K562 (cell line): ENCODE results near the gene TM7SF3. TPM values are rescaled to one million over a fixed set of nuclear protein-coding genes. Genes with fewer than 3 reads are reported as not detected.

Experiments used
- ATAC-seq: fragments of 200-7000 bp; cut with Tn5 transposase; 3 replicates; pipeline ENCODE4 v1.9.1; 2020; ENCODE audit warnings: moderate library complexity
- BruUV-seq: library from RNA; stranded (reverse); fragments of 400-500 nt; replicated peaks from 2 replicates; lab custom pipeline; 2021; lab: Mats Ljungman, UMichigan
- CTCF ChIA-PET: fragments of 300-600 bp; formaldehyde crosslinking; extraction: SDS; loops from one replicate; lab custom pipeline; 2021; ENCODE audit warnings: low intra/inter-chr PET ratio; lab: Yijun Ruan, JAX
- POLR2A ChIA-PET: fragments of 300-600, 350-650 bp; sonication (Branson Sonifier 250); formaldehyde crosslinking; extraction: SDS; loops from one replicate; lab custom pipeline; 2021; ENCODE audit warnings: antibody characterized with exemption, inconsistent platforms; lab: Yijun Ruan, JAX
- DNase-seq, 4 experiments: peaks; one replicate each; pipeline versions ENCODE4 v3.0.0 to v3.0.0-alpha.2; 2011 to 2018; ENCODE audit warnings: low spot score in 3 of 4, mixed read lengths in 3 of 4; ENCODE audit errors: extremely low read depth in 1 of 4
- FAIRE-seq: peaks from 2 replicates; lab custom pipeline; 2011; peaks lifted over from hg19 to GRCh38; lab: Jason Lieb, UNC
- H2AFZ ChIP-seq: 2 replicates; pipeline ENCODE4 v1.6.0; 2011; ENCODE audit warnings: low read depth, low read length, control low read depth, inconsistent platforms
- H3K27ac ChIP-seq: fragments of 200-600 bp; 3 replicates; pipeline ENCODE4 v1.8.0; 2011; ENCODE audit warnings: low read depth, mild to moderate bottlenecking, control low read depth, inconsistent platforms, low read length, moderate library complexity, mixed read lengths; ENCODE audit errors: extremely low read depth
- H3K27me3 ChIP-seq, 2 experiments: fragments of 300-600 bp in 1 of 2; 2 replicates in 1 of 2; 3 replicates in 1 of 2; pipeline versions ENCODE4 v1.6.0 to v1.8.0; 2011; ENCODE audit warnings: inconsistent platforms in 2 of 2, low read length in 2 of 2, mild to moderate bottlenecking in 1 of 2, mixed read lengths in 1 of 2, moderate library complexity in 1 of 2; ENCODE audit not compliant: control insufficient read depth in 2 of 2, insufficient read depth in 2 of 2
- H3K36me3 ChIP-seq: fragments of 300-600 bp; 3 replicates; pipeline ENCODE4 v1.8.0; 2011; ENCODE audit warnings: mild to moderate bottlenecking, low read length, inconsistent platforms; ENCODE audit not compliant: control insufficient read depth, insufficient read depth
- H3K4me1 ChIP-seq, 2 experiments: fragments of 200-600 bp in 1 of 2; replicated peaks in 1 of 2; 2 replicates in 1 of 2; 3 replicates in 1 of 2; pipeline versions ENCODE4 v1.5.1 to v1.8.0; 2011; ENCODE audit warnings: inconsistent platforms in 2 of 2, low read length in 2 of 2, mild to moderate bottlenecking in 1 of 2, mixed read lengths in 1 of 2, moderate library complexity in 1 of 2; ENCODE audit not compliant: control insufficient read depth in 2 of 2, insufficient read depth in 2 of 2
- H3K4me2 ChIP-seq: 2 replicates; pipeline ENCODE4 v1.6.1; 2011; ENCODE audit warnings: low read length, control low read depth, inconsistent platforms, mixed read lengths; ENCODE audit not compliant: insufficient read depth
- H3K4me3 ChIP-seq: fragments of 200-600 bp; sonication (generic), shearing (Covaris generic); 2 replicates; pipeline ENCODE4 v1.5.1; 2016; ENCODE audit warnings: control low read depth, inconsistent platforms
- H3K79me2 ChIP-seq: fragments of 200-600 bp; 3 replicates; pipeline ENCODE4 v1.8.0; 2011; ENCODE audit warnings: low read length, inconsistent platforms; ENCODE audit not compliant: control insufficient read depth, insufficient read depth
- H3K9ac ChIP-seq, 2 experiments: 2 replicates each; pipeline versions ENCODE4 v1.6.0 to v1.6.1; 2011; ENCODE audit warnings: low read depth in 2 of 2, low read length in 2 of 2, control low read depth in 1 of 2, inconsistent platforms in 1 of 2, mild to moderate bottlenecking in 1 of 2, mixed read lengths in 1 of 2; ENCODE audit not compliant: insufficient read depth in 1 of 2
- H3K9me1 ChIP-seq: one replicate; pipeline ENCODE4 v1.6.0; 2011; ENCODE audit warnings: inconsistent platforms, mild to moderate bottlenecking, low read length, moderate library complexity; ENCODE audit not compliant: control insufficient read depth, insufficient read depth
- H3K9me3 ChIP-seq: replicated peaks from 2 replicates; pipeline ENCODE4 v1.5.1; 2011; ENCODE audit warnings: low read depth, low read length, inconsistent platforms; ENCODE audit not compliant: control insufficient read depth, insufficient read depth
- H4K20me1 ChIP-seq: replicated peaks from 2 replicates; pipeline ENCODE4 v1.6.1; 2011; ENCODE audit warnings: low read length, inconsistent platforms, mixed read lengths; ENCODE audit not compliant: control insufficient read depth, insufficient read depth
- JUNB ChIP-seq: fragments of 450-650 bp; formaldehyde crosslinking; conservative IDR thresholded peaks from 2 replicates; pipeline ENCODE4 v1.4.0; 2020; ENCODE audit warnings: mild to moderate bottlenecking
- KLF6 ChIP-seq: fragments of 250-450 bp; sonication (Bioruptor Pico); IDR thresholded peaks from 2 replicates; pipeline ENCODE4 v1.4.0; 2020; ENCODE audit warnings: mild to moderate bottlenecking, moderate library complexity, borderline replicate concordance
- OTX1 ChIP-seq: fragments of 450-650 bp; formaldehyde crosslinking; IDR thresholded peaks from 2 replicates; pipeline ENCODE4 v1.4.0; 2022; ENCODE audit warnings: mild to moderate bottlenecking
- POLR2AphosphoS5 ChIP-seq: IDR thresholded peaks from 2 replicates; pipeline ENCODE4 v1.6.1; 2011; ENCODE audit warnings: mild to moderate bottlenecking, low read depth, low read length, moderate library complexity; ENCODE audit not compliant: control insufficient read depth, insufficient read depth
- in situ Hi-C: fragments of 300-500 bp; cut with MboI; formaldehyde crosslinking; loops from 4 replicates; pipeline ENCODE4 v1.15.0; 2018; ENCODE audit warnings: inconsistent platforms, mixed read lengths
- intact Hi-C: fragments of 100-400 bp; cut with micrococcal nuclease; formaldehyde crosslinking; loops from 2 replicates; pipeline ENCODE4 v1.14.2; 2022
- polyA plus RNA-seq, 8 experiments: library from polyadenylated mRNA; depleted of rRNA in 4 of 8; stranded (reverse) in 5 of 8; unstranded in 3 of 8; fragments of >200 nt; fragmentation: Nextera tagmentation in 2 of 8; fragmentation: Illumina TruSeq in 1 of 8; extraction: Ambion mirVana in 2 of 8; extraction: Trizol in 1 of 8; gene quantifications; 2 replicates each; pipeline versions ENCODE4 v1.2.1 to v1.2.3, GENCODE V29; 2011 to 2014; ENCODE audit warnings: inconsistent platforms in 1 of 8, missing spikeins in 1 of 8
- total RNA-seq, 7 experiments: library from RNA; depleted of rRNA in 6 of 7; stranded (reverse); fragments of >200 nt in 6 of 7; fragmentation: Illumina TruSeq in 2 of 7; extraction: Trizol in 2 of 7; gene quantifications; 2 replicates each; pipeline versions ENCODE4 v1.2.1 to v1.2.3, GENCODE V29; 2011 to 2021; ENCODE audit warnings: low replicate concordance in 1 of 7
- TF ChIP-seq, protein P1 (sequence below): IDR thresholded peaks from 2 replicates; pipeline ENCODE4 v1.6.1; 2016; ENCODE audit warnings: missing genetic modification characterization, missing compliant biosample characterization
- TF ChIP-seq, protein P2 (sequence below): fragments of 450-650 bp; formaldehyde crosslinking; IDR thresholded peaks from 2 replicates; pipeline ENCODE4 v1.4.0; 2022; ENCODE audit warnings: mild to moderate bottlenecking, moderate library complexity
- TF ChIP-seq, protein P3 (sequence below): fragments of 450-650 bp; formaldehyde crosslinking; IDR thresholded peaks from 2 replicates; pipeline ENCODE4 v1.4.0; 2022; ENCODE audit warnings: missing genetic modification characterization
- TF ChIP-seq, protein P4 (sequence below): fragments of 450-650 bp; IDR thresholded peaks from 2 replicates; pipeline ENCODE4 v1.7.1; 2018; ENCODE audit warnings: mild to moderate bottlenecking, low read depth; ENCODE audit not compliant: partially characterized antibody

TM7SF3 gene
- total and polyA plus RNA-seq, 9 of the 15 experiments (the other 6 are each of a cell fraction or from before 2014, with no cell fraction given) = 9.3 to 90.4 (median 24.8) TPM

DNA sequence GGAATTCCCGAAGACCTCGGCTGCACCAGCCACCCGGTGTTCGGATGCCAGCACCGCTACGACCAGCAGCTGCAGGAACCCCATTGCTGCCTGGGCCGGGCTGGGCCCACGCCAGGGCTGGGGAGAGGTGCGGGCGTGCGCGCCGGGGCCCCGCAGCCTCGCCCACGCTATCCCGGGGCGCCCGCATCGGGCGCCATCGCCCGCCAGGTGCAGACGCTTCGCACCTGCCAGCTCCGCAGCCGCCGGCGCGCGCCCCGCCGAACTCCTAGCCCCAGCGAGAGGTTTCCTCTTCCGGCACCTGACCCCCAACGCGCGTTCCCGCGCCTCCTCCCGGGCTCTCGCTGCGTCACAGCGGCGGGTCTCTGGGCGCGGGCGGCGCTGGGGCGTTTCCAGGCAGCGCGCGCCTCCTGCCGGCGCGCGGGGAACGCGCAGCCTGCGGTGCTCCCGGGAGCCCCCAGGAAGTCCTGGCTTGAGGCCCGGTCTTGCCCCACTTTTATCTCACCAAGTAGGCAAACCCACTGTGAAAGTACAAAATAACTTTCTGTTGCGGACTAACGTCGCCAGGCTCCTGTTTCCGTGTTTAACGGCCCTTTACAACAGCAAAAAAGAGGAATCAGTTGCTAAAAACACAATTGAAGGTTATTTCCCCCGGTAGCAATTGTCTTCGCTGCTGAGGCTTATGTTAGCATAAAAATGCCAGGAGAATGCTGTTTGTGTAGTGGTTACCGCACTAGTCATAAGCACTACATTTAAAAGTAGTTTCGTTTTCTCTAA is at the start of gene TM7SF3 (continued):
- TF ChIP-seq KLF6 (CRISPR knock-in tag) (no peak), JUNB (CRISPR knock-in tag) (no peak)
- TF ChIP-seq, all 486 proteins: peak for 114

DNA sequence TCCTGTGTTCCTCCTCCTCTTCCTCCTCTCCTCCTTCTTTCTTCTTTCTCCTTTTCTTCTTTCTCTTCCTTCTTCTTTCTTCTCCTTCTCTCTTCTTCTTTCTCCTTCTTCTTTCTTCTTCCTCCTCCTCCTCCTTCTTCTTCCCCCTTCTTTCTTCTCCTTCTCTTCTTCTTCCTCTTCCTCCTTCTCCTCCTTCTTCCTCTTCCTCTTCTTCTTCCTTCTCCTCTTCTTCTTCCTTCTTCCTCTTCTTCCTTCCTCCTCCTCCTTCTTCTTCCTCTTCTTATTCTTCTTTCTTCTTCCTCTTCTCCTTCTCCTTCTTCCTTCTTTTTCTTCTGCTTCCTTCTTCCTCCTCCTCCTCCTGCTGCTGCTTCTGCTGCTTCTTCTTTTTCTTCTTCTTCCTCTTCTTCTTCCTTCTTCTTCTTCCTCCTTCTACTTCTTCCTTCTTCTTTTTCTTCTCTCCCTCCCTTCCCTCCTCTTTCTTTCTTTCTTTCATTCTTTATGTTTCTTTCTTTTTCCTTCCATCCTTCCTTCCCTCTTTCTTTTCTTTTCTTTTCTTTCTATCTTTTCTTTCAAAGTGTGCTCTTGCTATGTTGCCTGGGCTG is 49.2 kb upstream of the TM7SF3 start:
- Histone ChIP-seq H3K27me3 (no peaks in the 10 kb centered on the region), H3K9me1 (no peaks in the 10 kb centered on the region), H3K79me2 (no peaks in the 10 kb centered on the region), H3K9me3 (peaks cover 2% of the 10 kb centered on the region; the same call in 1 of the 2 replicates), H3K9ac (no peak overlapping the region), H3K4me3 (no peak overlapping the region), H3K4me2 (no peak overlapping the region), H3K27ac (no peak overlapping the region), H2AFZ (no peak overlapping the region), H3K4me1 (no peaks in the 10 kb centered on the region), H3K36me3 (no peaks in the 10 kb centered on the region), H4K20me1 (no peaks in the 10 kb centered on the region)
- ChIA-PET CTCF (no interaction called here), POLR2A (no interaction called here)
- intact Hi-C loops (no loop called here), in situ Hi-C loops (no loop called here)
- TF ChIP-seq, protein P1, sequence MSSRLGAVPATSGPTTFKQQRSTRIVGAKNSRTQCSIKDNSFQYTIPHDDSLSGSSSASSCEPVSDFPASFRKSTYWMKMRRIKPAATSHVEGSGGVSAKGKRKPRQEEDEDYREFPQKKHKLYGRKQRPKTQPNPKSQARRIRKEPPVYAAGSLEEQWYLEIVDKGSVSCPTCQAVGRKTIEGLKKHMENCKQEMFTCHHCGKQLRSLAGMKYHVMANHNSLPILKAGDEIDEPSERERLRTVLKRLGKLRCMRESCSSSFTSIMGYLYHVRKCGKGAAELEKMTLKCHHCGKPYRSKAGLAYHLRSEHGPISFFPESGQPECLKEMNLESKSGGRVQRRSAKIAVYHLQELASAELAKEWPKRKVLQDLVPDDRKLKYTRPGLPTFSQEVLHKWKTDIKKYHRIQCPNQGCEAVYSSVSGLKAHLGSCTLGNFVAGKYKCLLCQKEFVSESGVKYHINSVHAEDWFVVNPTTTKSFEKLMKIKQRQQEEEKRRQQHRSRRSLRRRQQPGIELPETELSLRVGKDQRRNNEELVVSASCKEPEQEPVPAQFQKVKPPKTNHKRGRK (tag) = peak; percentile 94
- TF ChIP-seq OTX1 (CRISPR knock-in tag) = 0 out of 2 replicates have a peak, but pooled peaks have one; percentile 44
- TF ChIP-seq, protein P2, sequence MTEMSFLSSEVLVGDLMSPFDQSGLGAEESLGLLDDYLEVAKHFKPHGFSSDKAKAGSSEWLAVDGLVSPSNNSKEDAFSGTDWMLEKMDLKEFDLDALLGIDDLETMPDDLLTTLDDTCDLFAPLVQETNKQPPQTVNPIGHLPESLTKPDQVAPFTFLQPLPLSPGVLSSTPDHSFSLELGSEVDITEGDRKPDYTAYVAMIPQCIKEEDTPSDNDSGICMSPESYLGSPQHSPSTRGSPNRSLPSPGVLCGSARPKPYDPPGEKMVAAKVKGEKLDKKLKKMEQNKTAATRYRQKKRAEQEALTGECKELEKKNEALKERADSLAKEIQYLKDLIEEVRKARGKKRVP (CRISPR knock-in tag) = no peak
- TF ChIP-seq, protein P3, sequence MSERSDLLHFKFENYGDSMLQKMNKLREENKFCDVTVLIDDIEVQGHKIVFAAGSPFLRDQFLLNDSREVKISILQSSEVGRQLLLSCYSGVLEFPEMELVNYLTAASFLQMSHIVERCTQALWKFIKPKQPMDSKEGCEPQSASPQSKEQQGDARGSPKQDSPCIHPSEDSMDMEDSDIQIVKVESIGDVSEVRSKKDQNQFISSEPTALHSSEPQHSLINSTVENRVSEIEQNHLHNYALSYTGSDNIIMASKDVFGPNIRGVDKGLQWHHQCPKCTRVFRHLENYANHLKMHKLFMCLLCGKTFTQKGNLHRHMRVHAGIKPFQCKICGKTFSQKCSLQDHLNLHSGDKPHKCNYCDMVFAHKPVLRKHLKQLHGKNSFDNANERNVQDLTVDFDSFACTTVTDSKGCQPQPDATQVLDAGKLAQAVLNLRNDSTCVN (CRISPR knock-in tag) = 0 out of 2 replicates have a peak, but pooled peaks have one; percentile 32
- no peak for TF ChIP-seq POLR2AphosphoS5
- TF ChIP-seq, protein P4, sequence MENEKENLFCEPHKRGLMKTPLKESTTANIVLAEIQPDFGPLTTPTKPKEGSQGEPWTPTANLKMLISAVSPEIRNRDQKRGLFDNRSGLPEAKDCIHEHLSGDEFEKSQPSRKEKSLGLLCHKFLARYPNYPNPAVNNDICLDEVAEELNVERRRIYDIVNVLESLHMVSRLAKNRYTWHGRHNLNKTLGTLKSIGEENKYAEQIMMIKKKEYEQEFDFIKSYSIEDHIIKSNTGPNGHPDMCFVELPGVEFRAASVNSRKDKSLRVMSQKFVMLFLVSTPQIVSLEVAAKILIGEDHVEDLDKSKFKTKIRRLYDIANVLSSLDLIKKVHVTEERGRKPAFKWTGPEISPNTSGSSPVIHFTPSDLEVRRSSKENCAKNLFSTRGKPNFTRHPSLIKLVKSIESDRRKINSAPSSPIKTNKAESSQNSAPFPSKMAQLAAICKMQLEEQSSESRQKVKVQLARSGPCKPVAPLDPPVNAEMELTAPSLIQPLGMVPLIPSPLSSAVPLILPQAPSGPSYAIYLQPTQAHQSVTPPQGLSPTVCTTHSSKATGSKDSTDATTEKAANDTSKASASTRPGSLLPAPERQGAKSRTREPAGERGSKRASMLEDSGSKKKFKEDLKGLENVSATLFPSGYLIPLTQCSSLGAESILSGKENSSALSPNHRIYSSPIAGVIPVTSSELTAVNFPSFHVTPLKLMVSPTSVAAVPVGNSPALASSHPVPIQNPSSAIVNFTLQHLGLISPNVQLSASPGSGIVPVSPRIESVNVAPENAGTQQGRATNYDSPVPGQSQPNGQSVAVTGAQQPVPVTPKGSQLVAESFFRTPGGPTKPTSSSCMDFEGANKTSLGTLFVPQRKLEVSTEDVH = no peak
- DNase-seq (no peak), ATAC-seq (no peak), FAIRE-seq (no peak)
- BruUV-seq = no TSS peak
